ENCODE results near the gene CLEC20A. TPM values are rescaled to one million over a fixed set of nuclear protein-coding genes. Genes with fewer than 3 reads are reported as not detected.

CLEC20A gene
- total RNA-seq, 4 donors from 2014 or later = not detected

DNA sequence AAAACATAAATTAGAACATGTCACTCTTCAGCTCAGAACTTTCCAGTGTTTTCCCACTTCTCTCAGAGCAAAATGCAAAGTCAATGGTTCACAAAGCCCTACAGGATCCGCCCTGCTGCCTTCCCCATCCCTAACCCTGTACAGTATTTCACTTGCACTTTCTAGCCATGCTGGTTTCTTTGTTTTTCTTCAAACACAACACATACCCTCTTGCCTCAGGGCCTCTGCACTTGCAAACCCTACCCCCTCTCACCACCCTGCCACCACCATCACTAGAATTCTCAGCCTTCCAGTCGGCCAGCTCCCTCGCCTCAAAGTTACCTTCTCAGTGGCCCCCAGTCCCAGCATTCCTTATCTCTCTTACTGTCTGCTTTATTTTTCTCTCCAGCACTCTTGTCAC is 33.7 kb upstream of the CLEC20A start:
- no peak overlapping the region for H3K4me3 ChIP-seq
- H3K27me3 ChIP-seq = no peaks in the 10 kb centered on the region
- peaks cover 0 to 11% (median 0%) of the 10 kb centered on the region in 3 donors for H3K4me1 ChIP-seq
- H3K27ac ChIP-seq = no peak overlapping the region
- TF ChIP-seq, protein P1, sequence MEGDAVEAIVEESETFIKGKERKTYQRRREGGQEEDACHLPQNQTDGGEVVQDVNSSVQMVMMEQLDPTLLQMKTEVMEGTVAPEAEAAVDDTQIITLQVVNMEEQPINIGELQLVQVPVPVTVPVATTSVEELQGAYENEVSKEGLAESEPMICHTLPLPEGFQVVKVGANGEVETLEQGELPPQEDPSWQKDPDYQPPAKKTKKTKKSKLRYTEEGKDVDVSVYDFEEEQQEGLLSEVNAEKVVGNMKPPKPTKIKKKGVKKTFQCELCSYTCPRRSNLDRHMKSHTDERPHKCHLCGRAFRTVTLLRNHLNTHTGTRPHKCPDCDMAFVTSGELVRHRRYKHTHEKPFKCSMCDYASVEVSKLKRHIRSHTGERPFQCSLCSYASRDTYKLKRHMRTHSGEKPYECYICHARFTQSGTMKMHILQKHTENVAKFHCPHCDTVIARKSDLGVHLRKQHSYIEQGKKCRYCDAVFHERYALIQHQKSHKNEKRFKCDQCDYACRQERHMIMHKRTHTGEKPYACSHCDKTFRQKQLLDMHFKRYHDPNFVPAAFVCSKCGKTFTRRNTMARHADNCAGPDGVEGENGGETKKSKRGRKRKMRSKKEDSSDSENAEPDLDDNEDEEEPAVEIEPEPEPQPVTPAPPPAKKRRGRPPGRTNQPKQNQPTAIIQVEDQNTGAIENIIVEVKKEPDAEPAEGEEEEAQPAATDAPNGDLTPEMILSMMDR (IDR thresholded peaks at IDR 0.05) = no peak
- no peak for TF ChIP-seq EP300 (IDR thresholded peaks at IDR 0.05)
- no peak for TF ChIP-seq POLR2AphosphoS5 (IDR thresholded peaks at IDR 0.05)
- WGBS, 2 donors (ENCODE audit: low coverage in 1 of 2) = 94 to 97% methylated on average over 3 of the region's 3 CpGs
- no peaks in the 10 kb centered on the region for H3K9me3 ChIP-seq
- no peak for ATAC-seq
- no peaks in the 10 kb centered on the region for H3K36me3 ChIP-seq

DNA sequence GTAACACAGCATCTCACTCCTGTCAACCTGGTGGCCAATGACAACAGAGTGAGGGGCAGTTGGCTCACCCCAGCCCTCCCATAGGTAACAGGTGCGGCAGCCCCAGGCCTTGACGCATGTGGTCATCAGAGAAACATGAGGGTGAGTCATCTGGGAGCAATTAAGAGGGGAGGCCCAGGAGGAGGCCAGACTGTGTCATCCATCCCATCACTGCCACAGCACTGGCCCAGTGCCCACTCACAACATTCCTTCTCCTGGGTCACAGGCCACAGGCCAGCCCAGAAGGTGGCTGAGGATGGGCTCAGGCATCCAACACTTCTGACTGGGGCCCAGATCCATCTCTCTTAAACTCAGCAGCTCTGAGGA is 33.3 kb upstream of the CLEC20A start:
- H3K27me3 ChIP-seq = no peaks in the 10 kb centered on the region
- H3K36me3 ChIP-seq = no peaks in the 10 kb centered on the region
- H3K4me1 ChIP-seq = peaks cover 0 to 11% (median 0%) of the 10 kb centered on the region in 3 donors
- no peak overlapping the region for H3K27ac ChIP-seq
- no peaks in the 10 kb centered on the region for H3K9me3 ChIP-seq
- H3K4me3 ChIP-seq = no peak overlapping the region
- ATAC-seq = no peak
- WGBS, 2 donors (ENCODE audit: low coverage in 1 of 2) = 67% methylated on average over 2 of the region's 2 CpGs; no CpG with 5 or more reads in 1 of the 2 donors
- no peak for TF ChIP-seq EP300 (IDR thresholded peaks at IDR 0.05)
- no peak for TF ChIP-seq POLR2A (IDR thresholded peaks at IDR 0.05)
- TF ChIP-seq, protein P1 (IDR thresholded peaks at IDR 0.05) = no peak
- TF ChIP-seq POLR2AphosphoS5 (IDR thresholded peaks at IDR 0.05) = no peak

DNA sequence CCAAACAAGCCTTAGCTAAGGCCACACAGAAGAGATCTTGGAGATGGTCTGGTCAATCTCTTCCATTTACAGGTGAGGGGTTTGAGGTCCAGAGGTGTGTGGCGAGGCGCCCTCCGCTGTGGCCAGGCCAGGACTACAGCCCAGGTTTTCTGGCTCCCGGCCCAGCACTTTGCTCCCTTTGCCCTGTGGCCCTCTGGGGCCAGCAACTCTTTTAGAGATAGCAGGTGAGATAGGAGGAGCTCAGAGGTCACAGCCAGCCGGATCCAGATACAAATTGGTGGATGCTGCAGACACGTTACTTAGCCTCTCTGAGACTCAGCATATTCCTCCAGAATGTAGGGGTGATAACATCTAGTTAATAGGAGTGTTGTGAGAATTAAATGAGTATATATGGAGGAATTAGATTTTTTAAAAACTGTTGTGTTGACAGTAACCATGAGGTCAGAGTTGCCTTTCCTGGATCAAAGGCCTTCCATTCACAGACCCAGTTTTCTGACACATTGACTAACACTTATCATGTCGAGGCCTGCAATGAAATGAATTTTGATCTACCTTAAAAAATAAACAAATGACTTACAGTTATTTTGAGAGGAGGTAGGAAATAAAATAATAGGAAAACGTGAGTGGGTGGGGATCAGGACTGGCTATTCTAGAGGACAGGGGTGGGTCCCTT is 32.7 kb upstream of the CLEC20A start:
- TF ChIP-seq POLR2AphosphoS5 (IDR thresholded peaks at IDR 0.05) (no peak), EP300 (IDR thresholded peaks at IDR 0.05) (no peak), POLR2A (IDR thresholded peaks at IDR 0.05) (no peak)
- TF ChIP-seq, protein P1 (IDR thresholded peaks at IDR 0.05) = no peak

DNA sequence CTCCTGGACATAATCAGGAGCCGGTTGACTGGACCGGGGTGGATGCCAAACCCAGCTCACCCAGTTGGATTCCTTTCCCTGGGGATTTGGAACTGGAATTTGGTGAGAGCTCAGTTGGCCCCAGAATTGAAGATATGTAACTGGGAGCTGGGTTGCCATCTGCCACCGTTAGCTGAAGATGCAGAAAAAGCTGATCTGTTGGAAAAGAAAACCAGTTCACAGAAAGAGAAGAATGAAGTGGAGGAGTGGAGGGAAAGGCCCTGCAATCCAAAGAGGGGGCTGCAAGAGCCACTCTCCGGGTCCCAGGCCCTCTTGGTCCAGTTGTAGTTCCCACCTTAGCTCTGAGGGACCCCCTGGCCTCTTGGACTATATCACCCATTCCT is 32.2 kb upstream of the CLEC20A start:
- TF ChIP-seq POLR2A (IDR thresholded peaks at IDR 0.05) = no peak
- TF ChIP-seq, protein P1 (IDR thresholded peaks at IDR 0.05) = no peak
- no peak for TF ChIP-seq EP300 (IDR thresholded peaks at IDR 0.05)
- TF ChIP-seq POLR2AphosphoS5 (IDR thresholded peaks at IDR 0.05) = no peak

More for the DNA sequence above, 32.7 kb upstream of the CLEC20A start:
- no peaks in the 10 kb centered on the region for H3K27me3 ChIP-seq
- H3K4me1 ChIP-seq = peaks cover 0 to 11% (median 0%) of the 10 kb centered on the region in 3 donors
- ATAC-seq = no peak
- no peak overlapping the region for H3K4me3 ChIP-seq
- no peak overlapping the region for H3K27ac ChIP-seq
- H3K36me3 ChIP-seq = no peaks in the 10 kb centered on the region
- WGBS, 2 donors (ENCODE audit: low coverage in 1 of 2) = 69 to 79% methylated on average over 2 to 7 of the region's 8 CpGs
- H3K9me3 ChIP-seq = no peaks in the 10 kb centered on the region

More for the DNA sequence above, 32.2 kb upstream of the CLEC20A start:
- no peak for ATAC-seq
- Histone ChIP-seq H3K4me1 (peaks cover 0 to 11% (median 0%) of the 10 kb centered on the region in 3 donors), H3K36me3 (no peaks in the 10 kb centered on the region), H3K9me3 (no peaks in the 10 kb centered on the region), H3K27ac (no peak overlapping the region), H3K27me3 (no peaks in the 10 kb centered on the region), H3K4me3 (no peak overlapping the region)
- WGBS, 2 donors (ENCODE audit: low coverage in 1 of 2) = 60 to 89% methylated on average over 1 to 4 of the region's 4 CpGs
